Embryonic facial prominence (tissue), 1 donor: ENCODE results near the gene LRG1.
"Not testable (repeated sequence)": the region's sequence is repeated elsewhere in the genome, so short reads cannot be mapped to it uniquely, and the experiment has no call there.

ENCODE experiments used
- DNase-seq: peaks from one replicate; pipeline ENCODE4 v3.0.0-alpha.2; 2016; ENCODE audit errors: extremely low spot score

LRG1 gene

DNA sequence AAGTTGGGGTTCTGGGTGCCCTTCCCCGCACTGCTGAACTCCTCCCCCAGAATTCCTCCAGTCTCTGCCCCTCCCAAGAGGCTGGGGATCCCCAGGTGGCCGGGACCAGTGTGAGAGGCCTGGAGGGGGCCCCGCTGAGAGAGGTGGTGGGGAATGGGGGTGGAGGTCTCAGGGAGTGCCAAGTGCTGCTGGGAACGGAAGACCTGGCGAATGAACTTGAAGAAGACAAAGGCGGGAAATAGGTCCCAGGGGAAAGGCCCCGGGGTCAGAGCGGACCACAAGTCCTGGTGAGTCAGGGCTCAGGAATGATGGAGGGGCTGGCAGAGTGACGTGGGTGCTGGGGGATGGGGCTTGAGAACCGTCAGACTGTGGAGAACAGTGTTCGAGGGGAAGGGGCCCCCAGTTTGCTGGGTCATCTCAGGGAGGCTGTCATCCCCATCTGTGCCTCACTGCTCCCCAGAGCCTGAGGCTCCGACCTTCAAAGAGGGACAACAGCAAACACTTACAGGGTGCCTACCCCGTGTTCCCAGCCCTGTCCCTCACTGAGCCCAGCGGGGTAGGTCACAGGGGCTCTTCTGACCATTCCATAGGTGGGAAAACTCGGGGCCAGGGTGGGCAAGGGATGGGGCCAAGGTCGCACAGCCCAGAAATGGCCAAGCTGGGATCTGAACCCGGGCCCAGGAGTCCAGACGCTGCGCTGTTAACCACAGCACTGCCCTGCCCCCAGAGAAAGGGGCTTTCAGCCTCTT is 35.6 kb upstream of the LRG1 start:
- no peak for DNase-seq

- DNase-seq = no peak
Observed at GRCh38 chr19:4573682-4574081, 33.8 kb upstream of the LRG1 start.

DNA sequence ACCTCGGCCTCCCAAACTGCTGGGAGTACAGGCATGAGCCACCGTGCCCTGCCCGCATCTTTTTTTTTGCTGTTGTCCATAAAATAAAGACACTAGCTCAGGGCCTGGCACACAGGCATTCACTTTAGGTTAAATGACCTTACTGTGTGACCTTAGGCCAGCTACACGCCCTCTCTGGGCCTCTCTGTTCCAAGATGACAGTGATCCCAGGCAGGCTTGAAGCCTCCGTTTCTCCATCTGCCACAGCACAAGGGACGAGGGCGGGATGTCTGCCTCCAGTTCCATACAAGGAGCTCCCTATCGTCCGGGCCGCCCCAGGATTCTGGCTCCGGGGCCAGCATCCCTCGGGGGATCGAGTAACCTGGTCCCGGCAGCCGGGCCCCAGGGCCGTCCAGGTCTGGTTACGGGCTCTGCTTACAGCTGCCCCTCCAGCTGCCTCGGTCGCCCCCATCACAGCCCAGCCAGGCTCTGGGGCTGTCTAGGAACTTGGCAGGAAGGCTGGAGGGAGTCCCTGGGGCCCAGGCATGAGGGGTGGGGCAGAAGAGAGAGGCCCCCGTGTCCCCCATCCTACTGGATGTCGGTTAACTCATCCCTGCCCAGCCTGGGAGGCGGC is 31.6 kb upstream of the LRG1 start:
- no peak for DNase-seq

GRCh38 chr19:4570916-4571304 is 31.1 kb upstream of the LRG1 start:
- DNase-seq = no peak

DNA sequence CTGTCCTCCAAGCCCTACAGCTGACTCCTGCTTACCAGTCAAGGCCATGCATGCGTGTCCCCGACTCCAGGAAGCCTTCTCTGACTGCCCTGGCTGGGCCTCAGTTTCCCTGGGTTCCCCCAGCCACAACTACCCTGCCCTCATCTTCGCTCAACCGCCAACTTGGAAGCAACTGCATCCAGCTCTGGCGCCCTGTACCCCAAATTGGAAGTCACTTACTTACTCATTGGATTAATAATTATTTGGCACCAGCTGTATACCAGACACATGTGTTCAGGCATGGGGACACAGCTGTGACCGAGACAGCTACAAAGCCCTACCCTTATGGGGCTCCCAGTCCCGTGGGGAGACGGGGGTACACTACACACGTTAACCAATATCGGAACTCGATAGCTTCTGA is 30.6 kb upstream of the LRG1 start:
- no peak for DNase-seq

DNA sequence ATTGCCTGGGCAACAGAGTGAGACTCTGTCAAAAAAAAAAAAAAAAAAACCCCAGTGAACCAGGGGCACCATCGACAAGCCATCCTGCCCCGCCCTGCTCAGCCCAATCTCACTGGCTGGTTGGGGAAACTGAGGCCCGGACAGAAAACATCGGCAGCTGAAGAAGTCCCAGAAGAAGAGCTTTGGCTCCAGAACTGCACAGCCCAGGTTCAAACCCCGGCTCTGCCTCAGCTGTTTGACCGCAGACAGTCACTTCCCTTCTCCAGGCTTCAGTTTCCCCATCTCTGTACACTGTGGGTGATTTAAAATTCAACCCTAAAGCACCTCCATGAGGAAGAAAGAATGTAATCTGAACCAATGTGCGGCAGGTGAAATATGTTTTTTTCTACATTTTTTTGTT is 29.1 kb upstream of the LRG1 start:
- DNase-seq = no peak

- DNase-seq = no peak
Observed at GRCh38 chr19:4567584-4568071, 27.8 kb upstream of the LRG1 start.

DNA sequence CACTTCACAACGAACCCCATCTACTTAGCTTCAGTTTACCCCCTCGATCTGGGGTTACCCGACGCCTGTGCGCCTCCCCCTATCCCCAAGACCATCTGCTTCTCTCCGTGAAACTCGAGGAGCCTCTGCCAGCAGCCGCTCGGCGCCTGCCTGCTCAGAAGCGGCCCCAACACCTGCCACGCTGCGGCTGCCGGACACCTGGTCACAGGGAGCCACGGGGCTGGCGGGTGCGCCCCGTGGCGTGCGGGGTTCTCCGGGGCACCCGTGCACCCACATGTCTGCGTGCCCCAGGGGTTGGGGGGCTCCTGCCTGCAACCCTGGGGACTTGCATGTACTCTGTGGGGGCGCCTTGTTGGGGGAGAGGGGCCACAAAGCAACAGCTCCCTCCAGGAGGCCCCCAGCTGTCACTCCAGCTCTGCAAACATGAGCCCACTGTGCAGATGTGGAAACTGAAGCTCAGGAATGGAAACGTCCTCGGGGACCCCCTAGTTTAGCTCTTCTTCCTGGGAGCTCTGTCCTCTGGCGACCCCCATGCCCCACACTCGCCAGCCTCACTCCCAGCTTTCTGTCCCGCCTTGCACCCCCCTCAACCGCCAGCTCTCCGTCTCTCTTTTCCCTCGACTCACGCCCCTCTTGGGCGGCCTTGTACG is 26.7 kb upstream of the LRG1 start:
- DNase-seq = no peak

DNA sequence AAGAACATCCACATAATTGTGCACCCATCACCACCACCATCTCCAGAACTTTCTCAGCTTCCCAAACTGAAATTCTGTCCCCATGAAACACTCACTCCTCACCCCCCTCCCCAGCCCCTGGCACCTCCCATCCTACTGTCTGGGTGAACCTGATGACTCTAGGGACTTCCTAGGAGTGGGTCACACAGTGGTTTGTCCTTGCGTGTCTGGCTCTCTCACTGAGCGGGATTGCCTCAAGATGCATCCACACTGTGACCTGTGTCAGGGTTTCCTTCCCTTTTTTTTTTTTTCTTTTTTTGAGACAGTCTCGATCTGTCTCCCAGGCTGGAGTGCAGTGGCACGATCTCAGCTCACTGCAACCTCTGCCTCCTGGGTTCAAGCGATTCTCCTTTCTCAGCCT is 23.7 kb upstream of the LRG1 start:
- not testable (repeated sequence) for DNase-seq

DNA sequence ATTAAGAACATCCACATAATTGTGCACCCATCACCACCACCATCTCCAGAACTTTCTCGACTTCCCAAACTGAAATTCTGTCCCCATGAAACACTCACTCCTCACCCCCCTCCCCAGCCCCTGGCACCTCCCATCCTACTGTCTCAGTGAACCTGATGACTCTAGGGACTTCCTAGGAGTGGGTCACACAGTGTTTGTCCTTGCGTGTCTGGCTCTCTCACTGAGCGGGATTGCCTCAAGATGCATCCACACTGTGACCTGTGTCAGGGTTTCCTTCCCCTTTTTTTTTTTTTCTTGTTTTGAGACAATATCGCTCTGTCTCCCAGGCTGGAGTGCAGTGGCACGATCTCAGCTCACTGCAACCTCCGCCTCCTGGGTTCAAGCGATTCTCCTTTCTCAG is 22.2 kb upstream of the LRG1 start:
- DNase-seq = not testable (repeated sequence)

DNA sequence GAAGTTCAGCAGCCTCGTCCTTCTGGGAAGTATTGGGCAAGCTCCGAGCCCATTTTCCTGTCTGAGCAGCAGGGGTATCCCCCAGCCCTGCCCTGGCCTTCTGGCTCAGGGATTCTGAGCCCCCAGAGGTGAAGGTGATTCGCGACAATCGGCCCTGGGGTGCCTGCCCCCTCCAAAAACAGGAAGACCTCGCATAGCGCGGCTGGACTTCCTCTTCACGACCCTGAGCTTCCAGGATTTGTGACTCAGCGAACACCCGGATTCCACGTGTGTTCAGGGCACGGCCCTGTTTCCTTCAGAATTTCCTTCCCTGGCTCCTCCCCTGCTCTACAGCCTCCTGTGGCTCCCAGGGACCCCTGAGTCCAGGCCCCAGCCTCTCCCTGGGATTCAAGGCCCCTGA is 19.7 kb upstream of the LRG1 start, which contains the start of gene SEMA6B:
Gene SEMA6B (minus strand): TSS at position 116 of the 400 bp plus-strand sequence. CDS start 1,227 bp downstream, outside the sequence.
- DNase-seq = no peak

- DNase-seq = no peak
Observed at GRCh38 chr19:4557971-4558941, 18.4 kb upstream of the LRG1 start.

DNA sequence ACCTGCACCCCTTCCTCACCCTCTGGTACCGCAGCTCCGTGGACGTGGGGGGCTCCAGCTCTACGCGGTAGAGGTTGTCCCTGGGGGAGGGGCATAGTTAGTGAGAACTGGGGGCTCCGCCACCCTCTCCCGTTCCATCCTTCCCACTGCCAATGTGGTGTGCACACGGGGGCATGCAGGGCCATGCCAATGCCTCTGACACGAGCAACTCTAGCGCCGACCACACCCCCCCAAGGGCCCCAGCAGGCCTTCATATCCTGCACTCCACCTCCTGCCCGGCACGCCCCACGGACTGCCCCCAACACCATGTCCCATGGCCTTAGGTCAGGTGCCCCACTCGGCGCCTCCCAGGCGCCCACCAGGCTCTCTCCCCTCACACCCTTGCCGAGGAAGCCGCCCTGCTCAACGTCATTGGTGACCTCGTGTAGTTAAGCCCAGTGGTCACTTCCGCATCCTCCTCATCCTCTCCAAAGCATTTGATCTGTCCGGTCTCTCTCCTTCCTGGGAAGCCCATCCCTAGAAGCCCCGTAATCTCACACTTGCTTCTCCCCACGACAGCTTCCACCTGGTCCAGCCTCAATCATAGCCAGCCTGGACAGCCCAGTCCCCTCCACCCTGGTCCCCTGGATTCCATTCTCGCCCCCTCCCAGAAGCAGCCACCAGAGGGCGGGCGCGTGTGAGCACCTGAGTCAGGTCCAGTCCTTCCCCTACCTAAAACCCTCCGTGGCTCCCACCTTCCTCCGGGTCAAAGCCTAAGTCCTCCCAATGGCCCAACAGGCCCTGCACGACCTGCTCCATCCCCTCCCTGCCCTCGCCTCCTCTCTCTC is 17.5 kb upstream of the LRG1 start:
- no peak for DNase-seq

DNA sequence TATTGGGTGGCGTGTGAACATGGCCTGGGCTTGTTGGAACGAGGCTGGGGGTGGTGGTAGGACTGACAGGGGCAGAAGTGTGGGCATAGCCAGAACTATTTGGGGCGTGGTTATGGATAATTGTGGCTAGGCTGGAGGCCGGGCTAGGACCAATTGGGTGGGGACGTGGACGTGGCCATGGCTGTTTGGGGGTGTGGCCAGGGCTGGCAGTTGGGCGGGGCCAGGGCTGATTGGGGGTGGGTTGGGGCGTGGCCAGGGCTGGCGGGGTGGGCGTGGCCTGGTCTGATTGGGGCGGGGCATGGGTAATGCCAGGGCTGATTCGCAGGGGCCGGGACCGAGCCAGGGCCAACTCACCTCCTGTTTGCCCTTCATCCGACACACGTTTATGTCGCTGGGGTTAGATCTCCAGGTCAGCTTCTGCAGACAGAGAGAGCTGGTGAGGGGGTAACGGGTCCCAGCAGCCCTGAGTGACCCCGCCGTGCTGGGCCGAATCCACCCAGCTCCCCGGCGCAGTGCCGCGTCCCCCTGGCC is 16.8 kb upstream of the LRG1 start:
- DNase-seq = no peak

GRCh38 chr19:4555657-4556561 is 16.1 kb upstream of the LRG1 start:
- no peak for DNase-seq

DNA sequence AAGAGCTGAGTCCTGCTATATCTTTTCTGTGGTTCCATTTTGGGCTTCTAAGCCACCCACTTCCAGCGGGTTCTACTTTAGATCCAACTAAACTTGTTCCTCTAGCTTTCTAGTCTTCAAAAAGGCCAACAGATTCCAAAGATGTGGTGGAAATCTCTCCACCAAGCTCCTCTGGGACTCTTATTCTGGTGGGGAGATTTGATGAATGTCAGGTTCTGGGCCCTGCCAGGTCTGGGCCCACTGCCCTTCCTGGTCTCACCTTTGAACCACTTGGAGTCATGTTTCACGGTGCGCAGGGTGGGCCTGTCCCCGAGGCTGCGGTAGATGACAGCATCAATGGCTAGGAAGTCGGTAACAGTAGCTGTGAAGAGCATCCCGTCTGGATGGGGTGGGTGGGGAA is 14.9 kb upstream of the LRG1 start:
- DNase-seq = no peak

- no peak for DNase-seq
Observed at GRCh38 chr19:4553775-4554174, 13.9 kb upstream of the LRG1 start.

GRCh38 chr19:4553092-4553695 is 13.4 kb upstream of the LRG1 start:
- no peak for DNase-seq

DNA sequence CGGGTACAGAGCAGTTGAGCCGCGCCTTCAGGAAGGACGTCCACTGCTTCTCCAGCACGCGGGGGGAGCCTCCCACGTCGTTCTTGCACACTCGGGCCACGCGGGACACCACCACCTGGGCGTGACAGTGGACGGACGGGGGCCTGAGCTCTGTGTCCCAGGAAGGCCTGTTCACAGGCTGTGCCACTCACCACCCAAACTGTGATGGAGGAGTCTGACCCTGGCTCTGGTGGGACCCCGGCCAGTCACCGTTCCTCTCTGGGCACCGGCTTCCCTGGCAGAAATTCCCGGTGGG is 12.6 kb upstream of the LRG1 start:
- no peak for DNase-seq
